A549 (cell line): ENCODE results near the gene DCAF15. TPM values are rescaled to one million over a fixed set of nuclear protein-coding genes. Genes with fewer than 3 reads are reported as not detected.

Experiments used
- ATAC-seq, 2 experiments: fragments of 200-7000 bp in 1 of 2; fragments of >200 bp in 1 of 2; cut with Nextera tagmentation in 1 of 2; cut with Tn5 transposase in 1 of 2; 3 replicates each; pipeline versions ENCODE4 v1.8.0 to v1.9.1; 2018 to 2020; ENCODE audit warnings: mild to moderate bottlenecking in 1 of 2, moderate library complexity in 1 of 2
- CTCF ChIA-PET: fragments of 300-600 bp; sonication (Branson Sonifier 250); formaldehyde crosslinking; extraction: SDS; loops from one replicate; lab custom pipeline; 2021; ENCODE audit warnings: antibody characterized with exemption, inconsistent platforms; lab: Yijun Ruan, JAX
- POLR2A ChIA-PET: fragments of 350-600 bp; formaldehyde crosslinking; extraction: SDS; loops from one replicate; lab custom pipeline; 2021; ENCODE audit warnings: antibody characterized with exemption, inconsistent platforms; lab: Yijun Ruan, JAX
- DNase-seq, 2 experiments: peaks; one replicate each; pipeline versions ENCODE4 v3.0.0 to v3.0.0-alpha.2; 2011 to 2016; ENCODE audit warnings: low read depth in 1 of 2, low spot score in 1 of 2
- FAIRE-seq: peaks from 2 replicates; lab custom pipeline; 2011; peaks lifted over from hg19 to GRCh38; lab: Jason Lieb, UNC
- H3K27ac ChIP-seq, 2 experiments: fragments of >200 bp; sonication (Bioruptor Twin); formaldehyde crosslinking; 3 replicates each; pipeline ENCODE4 v1.5.1; 2016 to 2017
- H3K4me1 ChIP-seq: fragments of >200 bp; sonication (Bioruptor Twin); formaldehyde crosslinking; 3 replicates; pipeline ENCODE4 v1.6.1; 2016
- H3K4me2 ChIP-seq: fragments of >200 bp; sonication (Bioruptor Twin); formaldehyde crosslinking; 3 replicates; pipeline ENCODE4 v1.6.1; 2016
- H3K4me3 ChIP-seq: fragments of >200 bp; sonication (Bioruptor Twin); formaldehyde crosslinking; 3 replicates; pipeline ENCODE4 v1.5.1; 2016
- H3K9me3 ChIP-seq: fragments of >200 bp; sonication (Bioruptor Twin); formaldehyde crosslinking; 3 replicates; pipeline ENCODE4 v1.6.1; 2016
- CBX2 ChIP-seq: fragments of 200-600 bp; sonication (generic); IDR thresholded peaks from 2 replicates; pipeline ENCODE4 v1.6.1; 2016; ENCODE audit warnings: low read depth, mild to moderate bottlenecking, borderline replicate concordance
- CEBPB ChIP-seq, 2 experiments: fragments of >200 bp in 1 of 2; sonication (Bioruptor Twin) in 1 of 2; formaldehyde crosslinking in 1 of 2; IDR thresholded peaks; 2 replicates each; pipeline ENCODE4 v1.6.1; 2012 to 2016
- EHF ChIP-seq: fragments of 250-450 bp; sonication (Bioruptor Pico); IDR thresholded peaks from 2 replicates; pipeline ENCODE4 v1.5.0; 2020; ENCODE audit warnings: mild to moderate bottlenecking
- EP300 ChIP-seq, 2 experiments: fragments of >200 bp; sonication (Bioruptor Twin); formaldehyde crosslinking; IDR thresholded peaks; 2 replicates in 1 of 2; 3 replicates in 1 of 2; pipeline ENCODE4 v1.6.1; 2016 to 2017
- ESRRA ChIP-seq: fragments of 150-350 bp; IDR thresholded peaks from 2 replicates; pipeline ENCODE4 v1.6.1; 2014; ENCODE audit warnings: mild to moderate bottlenecking, low read length, borderline replicate concordance
- FOSB ChIP-seq: fragments of 250-450 bp; sonication (Bioruptor Pico); IDR thresholded peaks from 2 replicates; pipeline ENCODE4 v1.5.0; 2020; ENCODE audit warnings: mild to moderate bottlenecking, moderate library complexity
- FOSL2 ChIP-seq, 2 experiments: fragments of 450-650 bp in 1 of 2; fragments of >200 bp in 1 of 2; sonication (Bioruptor Twin) in 1 of 2; formaldehyde crosslinking; IDR thresholded peaks; 2 replicates each; pipeline versions ENCODE4 v1.5.0 to v1.6.1; 2016 to 2020; ENCODE audit warnings: mild to moderate bottlenecking in 1 of 2, moderate library complexity in 1 of 2
- FOXS1 ChIP-seq: fragments of 250-450 bp; sonication (Bioruptor Pico); IDR thresholded peaks from 2 replicates; pipeline ENCODE4 v1.5.0; 2020; ENCODE audit warnings: mild to moderate bottlenecking, moderate library complexity
- HOXB13 ChIP-seq: fragments of 250-450 bp; sonication (Bioruptor Pico); IDR thresholded peaks from 2 replicates; pipeline ENCODE4 v1.5.0; 2020; ENCODE audit warnings: low read depth, mild to moderate bottlenecking, moderate library complexity
- MAZ ChIP-seq: fragments of 150-350 bp; IDR thresholded peaks from 2 replicates; pipeline ENCODE4 v1.6.1; 2014; ENCODE audit warnings: antibody characterized with exemption, low read depth, low read length, borderline replicate concordance
- NPAS2 ChIP-seq: fragments of 250-450 bp; sonication (Bioruptor Pico); IDR thresholded peaks from 2 replicates; pipeline ENCODE4 v1.8.0; 2022; ENCODE audit warnings: mild to moderate bottlenecking, moderate library complexity, borderline replicate concordance
- POLR2A ChIP-seq: IDR thresholded peaks from 2 replicates; pipeline ENCODE4 v1.6.1; 2012; ENCODE audit warnings: mild to moderate bottlenecking, low read length
- POLR2AphosphoS2 ChIP-seq: conservative IDR thresholded peaks from 2 replicates; pipeline ENCODE4 v1.6.1; 2012; ENCODE audit warnings: low read length, improper control_type of control experiment, inconsistent platforms
- RCOR1 ChIP-seq: fragments of 150-350 bp; IDR thresholded peaks from 2 replicates; pipeline ENCODE4 v1.6.1; 2014; ENCODE audit warnings: antibody characterized with exemption, low read length, low read depth
- SMC3 ChIP-seq: fragments of >200 bp; sonication (Bioruptor Twin); formaldehyde crosslinking; IDR thresholded peaks from 3 replicates; pipeline ENCODE4 v1.6.1; 2018; ENCODE audit warnings: inconsistent platforms
- SREBF2 ChIP-seq: fragments of 450-650 bp; IDR thresholded peaks from 2 replicates; pipeline ENCODE4 v1.6.1; 2014; ENCODE audit warnings: mild to moderate bottlenecking, moderate library complexity
- TP53 ChIP-seq: fragments of 250-450 bp; sonication (Bioruptor Pico); IDR thresholded peaks from 2 replicates; pipeline ENCODE4 v1.5.0; 2021; ENCODE audit warnings: mild to moderate bottlenecking, moderate library complexity
- ZC3H11A ChIP-seq: fragments of 450-650 bp; IDR thresholded peaks from 2 replicates; pipeline ENCODE4 v1.6.1; 2014; ENCODE audit warnings: antibody characterized with exemption, mild to moderate bottlenecking
- WGBS: methylation state at CpG from one replicate; pipeline ENCODE4 v1.1.6; 2017; ENCODE audit errors: missing lambda C conversion rate; 5-methylcytosine and 5-hydroxymethylcytosine counted together
- polyA plus RNA-seq, 4 experiments: library from polyadenylated mRNA; depleted of rRNA in 3 of 4; stranded (reverse); fragments of >200 nt; fragmentation: RNase III in 1 of 4; extraction: RNeasy Plus Mini Kit Qiagen cat#74134 plus additional on column Dnase treatment in 1 of 4; gene quantifications; 2 replicates in 3 of 4; 3 replicates in 1 of 4; pipeline ENCODE4 v1.2.3, GENCODE V29; 2011 to 2017
- TF ChIP-seq, protein P1 (sequence below): fragments of 450-650 bp; IDR thresholded peaks from 2 replicates; pipeline ENCODE4 v1.6.1; 2014; ENCODE audit warnings: antibody characterized with exemption

DCAF15 gene
- polyA plus RNA-seq, 2 of the 4 experiments (the other 2 are of a cell fraction), result 10.2 to 23.0 TPM

DNA sequence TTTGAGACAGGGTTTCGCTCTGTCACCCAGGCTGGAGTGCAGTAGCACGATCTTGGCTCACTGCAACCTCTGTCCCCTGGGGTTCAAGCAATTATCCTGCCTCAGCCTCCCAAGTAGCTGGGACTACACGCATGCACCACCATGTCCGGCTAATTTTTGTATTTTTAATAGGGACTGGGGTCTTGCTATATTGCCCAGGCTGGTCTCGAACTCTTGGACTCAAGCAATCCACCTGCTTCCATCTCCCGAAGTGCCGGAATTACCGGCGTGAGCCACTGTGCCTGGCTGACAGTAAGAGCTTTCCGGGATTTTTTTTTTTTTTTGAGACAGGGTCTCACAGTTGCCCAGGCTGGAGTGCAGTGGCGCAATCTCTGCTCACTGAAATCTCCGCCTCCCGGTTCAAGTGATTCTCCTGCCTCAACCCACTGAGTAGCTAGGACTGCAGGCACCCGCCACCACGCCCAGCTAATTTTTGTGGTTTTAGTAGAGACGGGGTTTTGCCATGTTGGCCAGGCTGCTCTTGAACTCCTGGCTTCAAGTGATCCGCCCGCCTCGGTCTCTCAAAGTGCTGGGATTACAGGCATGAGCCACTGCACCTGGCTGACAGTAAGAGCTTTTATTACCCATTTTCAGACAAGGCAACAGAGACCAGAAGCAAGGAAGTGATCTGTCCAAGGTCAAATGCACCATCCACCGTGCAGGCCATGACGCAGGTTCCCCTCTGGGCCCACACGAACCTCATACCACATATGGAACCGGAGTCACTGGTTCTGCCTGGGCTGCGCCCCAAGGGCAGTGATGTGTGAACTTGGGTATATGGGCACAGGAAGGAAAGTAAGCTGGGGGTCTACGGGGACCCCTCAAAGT lies 32.8 kb downstream of the DCAF15 start:
- Histone ChIP-seq H3K9me3 (no peaks in the 10 kb centered on the region), H3K27ac (no peak overlapping the region), H3K4me3 (no peak overlapping the region), H3K4me2 (no peak overlapping the region), H3K4me1 (no peaks in the 10 kb centered on the region)
- CTCF ChIA-PET, result interaction anchor here (1.4 kb wide), 1 partner anchor 105 kb away, joined by 4 read pairs; no protein-coding TSS in a partner anchor
- FAIRE-seq (no peak), DNase-seq (no peak), ATAC-seq (no peak)
- POLR2A ChIA-PET, result no interaction called here
- WGBS, result 88% methylated on average over 23 of the region's 25 CpGs
- TF ChIP-seq MAZ (no peak), FOXS1 (CRISPR knock-in tag) (no peak)

DNA sequence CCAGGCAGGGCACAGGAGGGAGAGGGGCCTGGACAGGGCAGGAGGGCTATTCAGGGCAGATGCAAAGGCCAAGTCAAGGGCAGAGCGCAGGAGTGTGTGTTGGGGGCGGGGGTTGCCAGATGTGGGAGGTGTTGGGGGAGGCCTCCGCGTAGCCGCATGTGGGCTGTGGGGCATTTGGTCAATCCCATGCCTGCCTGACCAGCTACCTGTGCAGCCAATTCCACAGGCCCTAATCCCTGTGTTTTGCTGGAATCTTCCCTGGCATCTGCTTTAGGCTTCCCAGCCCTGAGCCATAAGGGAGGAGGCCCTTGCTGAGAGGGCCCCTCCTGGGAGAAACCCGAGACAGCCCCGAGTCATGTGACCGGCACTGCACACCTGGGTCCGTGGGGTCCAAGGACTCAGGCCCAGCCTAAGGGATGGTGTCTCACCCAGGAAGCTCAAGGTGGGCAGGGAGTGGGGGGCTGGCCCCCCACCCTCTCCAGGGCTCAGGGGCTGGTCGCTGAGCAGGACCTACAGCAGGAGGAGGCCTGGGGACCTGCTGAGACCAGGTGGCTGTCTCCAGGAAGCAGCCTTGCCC lies 33.5 kb downstream of the DCAF15 start:
- FAIRE-seq, result no peak
- CTCF ChIA-PET, result interaction anchor here (1.4 kb wide), 1 partner anchor 105 kb away, joined by 4 read pairs; no protein-coding TSS in a partner anchor
- Histone ChIP-seq H3K4me3 (no peak overlapping the region), H3K4me2 (no peak overlapping the region), H3K27ac (no peak overlapping the region), H3K4me1 (no peaks in the 10 kb centered on the region), H3K9me3 (no peaks in the 10 kb centered on the region)
- DNase-seq, result no peak
- no peak; a peak in 1 of 6 replicates for ATAC-seq
- 83% methylated on average over 5 of the region's 10 CpGs for WGBS
- POLR2A ChIA-PET, result no interaction called here
- TF ChIP-seq ESRRA (no peak), RCOR1 (no peak), POLR2AphosphoS2 (no peak), MAZ (no peak), FOSB (CRISPR knock-in tag) (no peak), POLR2A (no peak), ZC3H11A (no peak), CEBPB (IDR thresholded peaks at IDR 0.05) (no peak), FOSL2 (IDR thresholded peaks at IDR 0.05) (no peak), FOSL2 (CRISPR knock-in tag; IDR thresholded peaks at IDR 0.05) (no peak), EHF (CRISPR knock-in tag) (no peak), HOXB13 (CRISPR knock-in tag) (no peak), FOXS1 (CRISPR knock-in tag) (no peak)
- TF ChIP-seq, protein P1, sequence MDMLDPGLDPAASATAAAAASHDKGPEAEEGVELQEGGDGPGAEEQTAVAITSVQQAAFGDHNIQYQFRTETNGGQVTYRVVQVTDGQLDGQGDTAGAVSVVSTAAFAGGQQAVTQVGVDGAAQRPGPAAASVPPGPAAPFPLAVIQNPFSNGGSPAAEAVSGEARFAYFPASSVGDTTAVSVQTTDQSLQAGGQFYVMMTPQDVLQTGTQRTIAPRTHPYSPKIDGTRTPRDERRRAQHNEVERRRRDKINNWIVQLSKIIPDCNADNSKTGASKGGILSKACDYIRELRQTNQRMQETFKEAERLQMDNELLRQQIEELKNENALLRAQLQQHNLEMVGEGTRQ, result no peak
- TF ChIP-seq, all 56 proteins: peak for 0

DNA sequence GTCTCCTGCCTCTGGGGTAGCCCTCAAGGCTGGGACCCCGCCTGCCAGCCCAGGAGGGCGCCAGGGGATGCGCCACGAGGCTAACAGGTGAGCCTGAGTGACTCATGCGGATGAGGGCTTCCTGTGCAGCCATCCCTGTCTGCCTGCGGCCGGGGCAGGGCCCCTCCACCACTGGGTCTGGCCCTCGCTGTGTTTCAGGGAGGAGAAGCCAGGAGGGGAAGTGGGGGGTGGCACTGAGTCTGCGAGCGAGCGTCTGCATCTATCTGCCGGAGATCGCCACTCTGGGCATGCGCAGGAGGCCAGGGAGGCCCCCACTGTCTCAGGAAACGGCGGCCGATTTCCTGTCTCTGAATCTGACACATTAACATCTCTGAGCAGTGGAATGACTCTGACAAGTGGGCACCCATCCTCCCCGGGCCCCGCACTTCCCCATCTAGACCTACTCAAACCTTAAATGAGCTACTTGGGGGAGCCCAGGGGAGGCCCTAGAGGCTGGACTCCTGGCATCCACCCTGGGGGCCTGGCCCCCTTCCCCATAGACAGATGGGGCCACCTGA lies 34.1 kb downstream of the DCAF15 start:
- ChIA-PET CTCF (interaction anchor here (1.4 kb wide), 1 partner anchor 106 kb away, joined by 4 read pairs; no protein-coding TSS in a partner anchor), POLR2A (no interaction called here)
- no peak overlapping the region for H3K27ac ChIP-seq
- FAIRE-seq, result no peak
- 92% methylated on average over 12 of the region's 19 CpGs for WGBS
- DNase-seq, result no peak
- TF ChIP-seq RCOR1 (no peak), EP300 (IDR thresholded peaks at IDR 0.05) (no peak), CBX2 (no peak), SREBF2 (no peak), NPAS2 (no peak), TP53 (CRISPR knock-in tag) (no peak), SMC3 (no peak), POLR2AphosphoS2 (no peak), CEBPB (IDR thresholded peaks at IDR 0.05) (no peak), FOSB (CRISPR knock-in tag) (no peak)
- TF ChIP-seq, protein P1, result no peak
- H3K9me3 ChIP-seq, result no peaks in the 10 kb centered on the region
- no peak; a peak in 1 of 6 replicates for ATAC-seq
- no peak overlapping the region for H3K4me3 ChIP-seq
- H3K4me2 ChIP-seq, result no peak overlapping the region
- no peaks in the 10 kb centered on the region for H3K4me1 ChIP-seq
